ENCODE data around the gene DENND5B.

DNA sequence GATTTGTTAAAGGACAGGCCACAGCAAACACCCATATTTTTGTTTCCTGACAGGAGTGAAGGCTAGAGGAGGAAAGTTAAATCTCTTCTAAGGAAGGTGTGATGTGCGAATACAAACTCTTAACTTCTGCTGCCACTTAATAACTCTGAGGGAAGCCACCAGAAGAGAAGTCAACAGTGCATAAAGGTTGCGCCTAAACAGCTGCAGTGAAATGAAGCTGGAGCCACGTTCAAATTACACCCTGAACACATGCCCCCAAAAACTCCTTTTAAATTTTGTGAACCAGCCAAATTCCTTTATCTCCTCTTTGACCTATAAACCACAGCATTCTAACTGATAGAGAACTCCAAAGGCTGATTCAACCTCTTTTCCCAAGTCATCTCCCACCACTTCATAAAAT, 22.4 kb downstream of the DENND5B start:
- TF ChIP-seq EP300 (IDR thresholded peaks at IDR 0.05; ENCODE audit: low read depth) (no peak), POLR2A (IDR thresholded peaks at IDR 0.05) (no peak), POLR2AphosphoS5 (IDR thresholded peaks at IDR 0.05) (no peak)
- TF ChIP-seq, protein P1, sequence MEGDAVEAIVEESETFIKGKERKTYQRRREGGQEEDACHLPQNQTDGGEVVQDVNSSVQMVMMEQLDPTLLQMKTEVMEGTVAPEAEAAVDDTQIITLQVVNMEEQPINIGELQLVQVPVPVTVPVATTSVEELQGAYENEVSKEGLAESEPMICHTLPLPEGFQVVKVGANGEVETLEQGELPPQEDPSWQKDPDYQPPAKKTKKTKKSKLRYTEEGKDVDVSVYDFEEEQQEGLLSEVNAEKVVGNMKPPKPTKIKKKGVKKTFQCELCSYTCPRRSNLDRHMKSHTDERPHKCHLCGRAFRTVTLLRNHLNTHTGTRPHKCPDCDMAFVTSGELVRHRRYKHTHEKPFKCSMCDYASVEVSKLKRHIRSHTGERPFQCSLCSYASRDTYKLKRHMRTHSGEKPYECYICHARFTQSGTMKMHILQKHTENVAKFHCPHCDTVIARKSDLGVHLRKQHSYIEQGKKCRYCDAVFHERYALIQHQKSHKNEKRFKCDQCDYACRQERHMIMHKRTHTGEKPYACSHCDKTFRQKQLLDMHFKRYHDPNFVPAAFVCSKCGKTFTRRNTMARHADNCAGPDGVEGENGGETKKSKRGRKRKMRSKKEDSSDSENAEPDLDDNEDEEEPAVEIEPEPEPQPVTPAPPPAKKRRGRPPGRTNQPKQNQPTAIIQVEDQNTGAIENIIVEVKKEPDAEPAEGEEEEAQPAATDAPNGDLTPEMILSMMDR (IDR thresholded peaks at IDR 0.05), result no peak
